HEK293 (cell line): Measurements from ENCODE around the gene ABHD11.
A peak's percentile ranks its signal among the peaks of the same experiment; 100 is the strongest.

Experiments
- CTCF ChIA-PET: fragments of 350-600 bp; formaldehyde crosslinking; extraction: SDS; loops from one replicate; lab custom pipeline; 2021; ENCODE audit warnings: antibody characterized with exemption; lab: Yijun Ruan, JAX
- POLR2A ChIA-PET: fragments of 300-600 bp; formaldehyde crosslinking; extraction: SDS; loops from one replicate; lab custom pipeline; 2020; ENCODE audit warnings: antibody characterized with exemption, inconsistent platforms; lab: Yijun Ruan, JAX
- H3K27ac ChIP-seq: fragments of 200-500 bp; sonication (Bioruptor generic); 2 replicates; pipeline ENCODE4 v1.5.1; 2014; ENCODE audit warnings: low read depth, low read length, control low read depth, inconsistent platforms; ENCODE audit errors: extremely low read depth
- H3K36me3 ChIP-seq, 2 experiments: fragments of 200-500 bp in 1 of 2; sonication (Bioruptor generic) in 1 of 2; 1 replicate in 1 of 2; 2 replicates in 1 of 2; pipeline ENCODE4 v1.5.1; 2014 to 2017; ENCODE audit warnings: inconsistent platforms in 2 of 2, low read length in 2 of 2; ENCODE audit not compliant: control insufficient read depth in 2 of 2, insufficient read depth in 1 of 2
- H3K4me1 ChIP-seq: fragments of 200-500 bp; sonication (Bioruptor generic); 2 replicates; pipeline ENCODE4 v1.5.1; 2014; ENCODE audit warnings: mild to moderate bottlenecking, low read length, inconsistent platforms; ENCODE audit not compliant: control insufficient read depth, insufficient read depth
- H3K4me3 ChIP-seq: 2 replicates; pipeline ENCODE4 v1.5.1; 2011; ENCODE audit warnings: low read depth, mild to moderate bottlenecking, control low read depth, low read length, moderate library complexity
- H3K9me3 ChIP-seq: fragments of 200-500 bp; sonication (Bioruptor generic); 2 replicates; pipeline ENCODE4 v1.5.1; 2014; ENCODE audit warnings: low read depth, low read length, inconsistent platforms; ENCODE audit not compliant: control insufficient read depth, insufficient read depth
- HIC1 ChIP-seq: fragments of 450-650 bp; formaldehyde crosslinking; IDR thresholded peaks from 2 replicates; pipeline ENCODE4 v1.5.1; 2016; ENCODE audit warnings: missing biosample characterization, missing genetic modification characterization
- SETDB1 ChIP-seq: IDR thresholded peaks from one replicate; pipeline ENCODE4 v1.6.1; 2017; ENCODE audit warnings: mild to moderate bottlenecking, low read length, moderate library complexity, mixed read lengths; ENCODE audit not compliant: insufficient read length
- ZBTB1 ChIP-seq: fragments of 450-650 bp; formaldehyde crosslinking; IDR thresholded peaks from 2 replicates; pipeline ENCODE4 v1.5.1; 2016; ENCODE audit warnings: missing biosample characterization, missing genetic modification characterization
- ZBTB21 ChIP-seq: fragments of 450-650 bp; formaldehyde crosslinking; IDR thresholded peaks from 2 replicates; pipeline ENCODE4 v1.5.1; 2017; ENCODE audit warnings: missing biosample characterization, missing genetic modification characterization
- ZBTB48 ChIP-seq: fragments of 450-650 bp; formaldehyde crosslinking; IDR thresholded peaks from 2 replicates; pipeline ENCODE4 v1.5.1; 2016; ENCODE audit warnings: missing biosample characterization, missing genetic modification characterization
- ZIC2 ChIP-seq: fragments of 450-650 bp; formaldehyde crosslinking; IDR thresholded peaks from 2 replicates; pipeline ENCODE4 v1.5.1; 2016; ENCODE audit warnings: missing biosample characterization, missing genetic modification characterization
- ZNF114 ChIP-seq: fragments of 450-650 bp; formaldehyde crosslinking; IDR thresholded peaks from 2 replicates; pipeline ENCODE4 v1.5.0; 2017; ENCODE audit warnings: missing biosample characterization, missing genetic modification characterization
- ZNF18 ChIP-seq: fragments of 450-650 bp; formaldehyde crosslinking; IDR thresholded peaks from 2 replicates; pipeline ENCODE4 v1.5.1; 2016; ENCODE audit warnings: missing biosample characterization, missing genetic modification characterization
- ZNF366 ChIP-seq: fragments of 450-650 bp; formaldehyde crosslinking; conservative IDR thresholded peaks from 2 replicates; pipeline ENCODE4 v1.5.1; 2016; ENCODE audit warnings: missing biosample characterization, missing genetic modification characterization
- ZNF394 ChIP-seq: fragments of 450-650 bp; formaldehyde crosslinking; IDR thresholded peaks from 2 replicates; pipeline ENCODE4 v1.5.1; 2016; ENCODE audit warnings: missing biosample characterization, missing genetic modification characterization, mild to moderate bottlenecking, moderate library complexity, borderline replicate concordance
- ZNF423 ChIP-seq: fragments of 450-650 bp; formaldehyde crosslinking; IDR thresholded peaks from 2 replicates; pipeline ENCODE4 v1.5.1; 2016; ENCODE audit warnings: missing biosample characterization, missing genetic modification characterization
- ZNF549 ChIP-seq: fragments of 450-650 bp; IDR thresholded peaks from 2 replicates; pipeline ENCODE4 v1.5.1; 2018; ENCODE audit warnings: missing biosample characterization, missing genetic modification characterization, mild to moderate bottlenecking, inconsistent platforms, moderate library complexity
- ZNF561 ChIP-seq: fragments of 450-650 bp; IDR thresholded peaks from 2 replicates; pipeline ENCODE4 v1.5.1; 2018; ENCODE audit warnings: missing biosample characterization, missing genetic modification characterization, borderline replicate concordance
- ZNF600 ChIP-seq: fragments of 450-650 bp; formaldehyde crosslinking; IDR thresholded peaks from 2 replicates; pipeline ENCODE4 v1.5.1; 2016; ENCODE audit warnings: missing biosample characterization, missing genetic modification characterization
- ZNF621 ChIP-seq: fragments of 450-650 bp; formaldehyde crosslinking; IDR thresholded peaks from 2 replicates; pipeline ENCODE4 v1.5.1; 2017; ENCODE audit warnings: missing biosample characterization, missing genetic modification characterization
- ZNF654 ChIP-seq: fragments of 450-650 bp; formaldehyde crosslinking; IDR thresholded peaks from 2 replicates; pipeline ENCODE4 v1.5.1; 2016; ENCODE audit warnings: low read depth, missing biosample characterization, missing genetic modification characterization
- ZNF837 ChIP-seq: fragments of 450-650 bp; formaldehyde crosslinking; IDR thresholded peaks from 2 replicates; pipeline ENCODE4 v1.5.1; 2016; ENCODE audit warnings: missing biosample characterization, missing genetic modification characterization
- ZSCAN18 ChIP-seq: fragments of 450-650 bp; formaldehyde crosslinking; IDR thresholded peaks from 2 replicates; pipeline ENCODE4 v1.5.1; 2016; ENCODE audit warnings: missing biosample characterization, missing genetic modification characterization
- TF ChIP-seq, protein P1 (sequence below): fragments of 450-650 bp; formaldehyde crosslinking; IDR thresholded peaks from 2 replicates; pipeline ENCODE4 v1.5.1; 2016; ENCODE audit warnings: missing biosample characterization, missing genetic modification characterization
- TF ChIP-seq, protein P2 (sequence below): fragments of 450-650 bp; formaldehyde crosslinking; IDR thresholded peaks from 2 replicates; pipeline ENCODE4 v1.5.1; 2016; ENCODE audit warnings: missing biosample characterization, missing genetic modification characterization, low read depth
- TF ChIP-seq, protein P3 (sequence below): fragments of 450-650 bp; IDR thresholded peaks from 2 replicates; pipeline ENCODE4 v1.5.1; 2018; ENCODE audit warnings: missing biosample characterization, mild to moderate bottlenecking, missing genetic modification characterization

ABHD11 gene

DNA sequence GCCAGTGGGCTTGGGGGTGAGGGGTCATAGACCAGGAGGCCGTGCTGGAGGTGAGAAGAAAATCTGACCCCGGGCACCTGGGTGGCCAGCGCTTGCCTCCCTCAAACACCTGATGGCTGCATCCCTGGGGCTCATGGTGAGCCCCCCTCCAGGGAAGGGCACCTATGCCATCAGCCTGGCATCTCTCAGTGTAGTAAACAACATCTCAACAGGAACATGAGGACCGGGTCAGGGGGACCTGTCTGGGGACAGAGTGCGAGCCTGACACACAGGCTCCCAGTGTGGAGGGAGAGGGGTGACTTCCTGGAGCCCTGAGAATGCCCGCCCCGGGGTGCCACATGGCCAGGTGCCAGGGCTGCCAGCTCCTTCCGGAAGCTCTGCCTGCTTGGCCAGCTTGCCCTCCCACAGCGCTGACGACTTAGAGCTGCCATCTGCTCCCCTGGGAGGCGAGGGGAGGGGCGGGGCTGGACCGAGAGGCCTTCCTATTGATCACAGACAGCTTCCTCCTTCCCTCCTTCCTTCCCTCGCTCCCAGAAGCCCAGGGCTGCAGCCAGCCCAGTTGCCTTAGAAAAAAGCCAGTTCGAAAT is 31.5 kb downstream of the ABHD11 start:
- no peaks in the 10 kb centered on the region for H3K9me3 ChIP-seq
- TF ChIP-seq HIC1 (tag by site-specific recombination), result peak; percentile 58; the same call in 1 of the 2 replicates
- TF ChIP-seq ZSCAN18, result no peak
- TF ChIP-seq ZNF366 (tag by site-specific recombination), result no peak
- no peak for TF ChIP-seq ZBTB48 (tag by site-specific recombination)
- no peak for TF ChIP-seq ZNF561 (tag by site-specific recombination)
- TF ChIP-seq ZNF114 (tag by site-specific recombination), result no peak
- TF ChIP-seq, all 188 proteins: peak for 1
- Histone ChIP-seq H3K36me3 (peaks cover 0 to 22% of the 10 kb centered on the region in 2 experiments; a peak in 2 of 3 replicates), H3K4me3 (no peak overlapping the region), H3K4me1 (no peaks in the 10 kb centered on the region), H3K27ac (no peak overlapping the region)
- ChIA-PET CTCF (no interaction called here), POLR2A (no interaction called here)

DNA sequence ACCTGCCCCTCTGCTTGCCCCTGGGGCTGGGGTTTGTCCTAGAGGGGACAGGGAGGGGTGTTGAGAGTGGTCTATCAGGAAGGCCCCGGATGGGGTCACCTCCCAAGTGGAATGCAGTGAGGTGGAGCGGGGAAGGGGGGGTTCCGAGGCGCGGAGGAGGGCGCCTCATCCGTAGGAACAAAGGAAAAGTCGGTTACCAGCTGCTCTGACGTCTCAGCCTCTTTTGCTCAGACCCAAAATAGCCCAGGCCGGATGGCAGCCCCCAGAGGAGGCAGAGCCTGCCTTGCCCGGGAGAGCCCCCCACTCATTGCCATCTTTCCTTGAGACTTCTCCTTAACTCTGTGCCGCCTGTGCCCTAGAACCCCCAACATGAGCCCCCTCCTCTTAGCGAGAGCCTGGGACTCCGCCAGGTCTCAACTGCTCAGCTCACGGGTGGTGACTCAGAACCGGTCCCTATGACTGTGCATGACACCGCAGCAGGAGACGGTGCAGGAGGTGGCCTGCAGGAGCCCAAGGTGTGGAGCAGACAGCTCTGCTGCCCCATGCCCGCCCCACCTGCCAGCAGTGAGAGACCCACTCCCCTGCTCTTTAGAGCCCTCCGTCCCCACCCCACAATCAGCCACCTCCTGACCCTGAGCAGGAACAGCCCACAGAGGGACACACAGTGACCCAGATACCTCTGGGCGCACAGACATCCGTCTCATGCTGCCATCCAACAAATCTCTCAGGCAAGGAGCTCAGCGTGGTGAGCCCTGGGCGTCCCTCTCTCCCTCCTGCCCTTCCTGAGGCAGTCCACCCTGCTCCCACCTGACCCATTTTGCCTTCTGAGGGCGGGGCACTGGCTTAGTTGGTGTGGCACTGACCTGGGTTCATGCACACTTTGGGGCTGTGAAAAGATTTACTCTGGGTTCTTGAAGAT is 32.2 kb downstream of the ABHD11 start:
- Histone ChIP-seq H3K4me1 (no peaks in the 10 kb centered on the region), H3K36me3 (peaks cover 0 to 29% of the 10 kb centered on the region in 2 experiments; a peak in 2 of 3 replicates), H3K27ac (no peak overlapping the region), H3K4me3 (no peak overlapping the region), H3K9me3 (no peaks in the 10 kb centered on the region)
- ChIA-PET CTCF (interaction anchor here (0.6 kb wide), 1 partner anchor 32 kb away, joined by 4 read pairs; no protein-coding TSS in a partner anchor), POLR2A (no interaction called here)
- TF ChIP-seq ZIC2 (0 out of 2 replicates have a peak, but pooled peaks have one; percentile 11), ZBTB21 (tag by site-specific recombination) (no peak), ZNF837 (no peak), ZNF423 (tag by site-specific recombination) (no peak), ZNF394 (tag by site-specific recombination) (no peak), ZNF549 (tag by site-specific recombination) (no peak), ZNF654 (tag by site-specific recombination) (no peak), SETDB1 (no peak), ZNF621 (tag by site-specific recombination) (no peak), ZNF600 (tag by site-specific recombination) (0 out of 2 replicates have a peak, but pooled peaks have one; percentile 39), ZBTB1 (no peak), ZNF18 (tag by site-specific recombination) (no peak)
- TF ChIP-seq, protein P1, sequence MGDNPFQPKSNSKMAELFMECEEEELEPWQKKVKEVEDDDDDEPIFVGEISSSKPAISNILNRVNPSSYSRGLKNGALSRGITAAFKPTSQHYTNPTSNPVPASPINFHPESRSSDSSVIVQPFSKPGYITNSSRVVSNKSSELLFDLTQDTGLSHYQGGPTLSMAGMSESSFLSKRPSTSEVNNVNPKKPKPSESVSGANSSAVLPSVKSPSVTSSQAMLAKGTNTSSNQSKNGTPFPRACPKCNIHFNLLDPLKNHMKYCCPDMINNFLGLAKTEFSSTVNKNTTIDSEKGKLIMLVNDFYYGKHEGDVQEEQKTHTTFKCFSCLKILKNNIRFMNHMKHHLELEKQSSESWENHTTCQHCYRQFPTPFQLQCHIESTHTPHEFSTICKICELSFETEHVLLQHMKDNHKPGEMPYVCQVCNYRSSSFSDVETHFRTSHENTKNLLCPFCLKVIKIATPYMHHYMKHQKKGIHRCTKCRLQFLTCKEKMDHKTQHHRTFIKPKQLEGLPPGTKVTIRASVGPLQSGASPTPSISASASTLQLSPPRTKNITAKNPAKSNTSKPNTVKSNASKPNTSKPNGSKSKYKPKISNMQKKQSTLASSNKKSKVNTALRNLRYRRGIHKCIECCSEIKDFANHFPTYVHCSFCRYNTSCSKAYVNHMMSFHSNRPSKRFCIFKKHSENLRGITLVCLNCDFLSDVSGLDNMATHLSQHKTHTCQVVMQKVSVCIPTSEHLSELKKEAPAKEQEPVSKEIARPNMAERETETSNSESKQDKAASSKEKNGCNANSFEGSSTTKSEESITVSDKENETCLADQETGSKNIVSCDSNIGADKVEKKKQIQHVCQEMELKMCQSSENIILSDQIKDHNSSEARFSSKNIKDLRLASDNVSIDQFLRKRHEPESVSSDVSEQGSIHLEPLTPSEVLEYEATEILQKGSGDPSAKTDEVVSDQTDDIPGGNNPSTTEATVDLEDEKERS, result no peak
- TF ChIP-seq, protein P2, sequence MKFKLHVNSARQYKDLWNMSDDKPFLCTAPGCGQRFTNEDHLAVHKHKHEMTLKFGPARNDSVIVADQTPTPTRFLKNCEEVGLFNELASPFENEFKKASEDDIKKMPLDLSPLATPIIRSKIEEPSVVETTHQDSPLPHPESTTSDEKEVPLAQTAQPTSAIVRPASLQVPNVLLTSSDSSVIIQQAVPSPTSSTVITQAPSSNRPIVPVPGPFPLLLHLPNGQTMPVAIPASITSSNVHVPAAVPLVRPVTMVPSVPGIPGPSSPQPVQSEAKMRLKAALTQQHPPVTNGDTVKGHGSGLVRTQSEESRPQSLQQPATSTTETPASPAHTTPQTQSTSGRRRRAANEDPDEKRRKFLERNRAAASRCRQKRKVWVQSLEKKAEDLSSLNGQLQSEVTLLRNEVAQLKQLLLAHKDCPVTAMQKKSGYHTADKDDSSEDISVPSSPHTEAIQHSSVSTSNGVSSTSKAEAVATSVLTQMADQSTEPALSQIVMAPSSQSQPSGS, result no peak
- TF ChIP-seq, protein P3, sequence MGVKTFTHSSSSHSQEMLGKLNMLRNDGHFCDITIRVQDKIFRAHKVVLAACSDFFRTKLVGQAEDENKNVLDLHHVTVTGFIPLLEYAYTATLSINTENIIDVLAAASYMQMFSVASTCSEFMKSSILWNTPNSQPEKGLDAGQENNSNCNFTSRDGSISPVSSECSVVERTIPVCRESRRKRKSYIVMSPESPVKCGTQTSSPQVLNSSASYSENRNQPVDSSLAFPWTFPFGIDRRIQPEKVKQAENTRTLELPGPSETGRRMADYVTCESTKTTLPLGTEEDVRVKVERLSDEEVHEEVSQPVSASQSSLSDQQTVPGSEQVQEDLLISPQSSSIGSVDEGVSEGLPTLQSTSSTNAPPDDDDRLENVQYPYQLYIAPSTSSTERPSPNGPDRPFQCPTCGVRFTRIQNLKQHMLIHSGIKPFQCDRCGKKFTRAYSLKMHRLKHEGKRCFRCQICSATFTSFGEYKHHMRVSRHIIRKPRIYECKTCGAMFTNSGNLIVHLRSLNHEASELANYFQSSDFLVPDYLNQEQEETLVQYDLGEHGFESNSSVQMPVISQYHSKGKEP (tag by site-specific recombination), result no peak
